ENCODE data around the gene SPAG17. TPM values are rescaled to one million over a fixed set of nuclear protein-coding genes. Genes with fewer than 3 reads are reported as not detected.

SPAG17 gene
- total and polyA plus RNA-seq, 9 donors: 0.08 to 39.5 (median 0.67) TPM

GRCh38 chr1:118123116-118123839, 61.8 kb downstream of the SPAG17 start:
- TF ChIP-seq POLR2A (IDR thresholded peaks at IDR 0.05) (no peak), EP300 (IDR thresholded peaks at IDR 0.05) (no peak)
- TF ChIP-seq, protein P1, sequence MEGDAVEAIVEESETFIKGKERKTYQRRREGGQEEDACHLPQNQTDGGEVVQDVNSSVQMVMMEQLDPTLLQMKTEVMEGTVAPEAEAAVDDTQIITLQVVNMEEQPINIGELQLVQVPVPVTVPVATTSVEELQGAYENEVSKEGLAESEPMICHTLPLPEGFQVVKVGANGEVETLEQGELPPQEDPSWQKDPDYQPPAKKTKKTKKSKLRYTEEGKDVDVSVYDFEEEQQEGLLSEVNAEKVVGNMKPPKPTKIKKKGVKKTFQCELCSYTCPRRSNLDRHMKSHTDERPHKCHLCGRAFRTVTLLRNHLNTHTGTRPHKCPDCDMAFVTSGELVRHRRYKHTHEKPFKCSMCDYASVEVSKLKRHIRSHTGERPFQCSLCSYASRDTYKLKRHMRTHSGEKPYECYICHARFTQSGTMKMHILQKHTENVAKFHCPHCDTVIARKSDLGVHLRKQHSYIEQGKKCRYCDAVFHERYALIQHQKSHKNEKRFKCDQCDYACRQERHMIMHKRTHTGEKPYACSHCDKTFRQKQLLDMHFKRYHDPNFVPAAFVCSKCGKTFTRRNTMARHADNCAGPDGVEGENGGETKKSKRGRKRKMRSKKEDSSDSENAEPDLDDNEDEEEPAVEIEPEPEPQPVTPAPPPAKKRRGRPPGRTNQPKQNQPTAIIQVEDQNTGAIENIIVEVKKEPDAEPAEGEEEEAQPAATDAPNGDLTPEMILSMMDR (IDR thresholded peaks at IDR 0.05): no peak
- no peaks in the 10 kb centered on the region for H3K36me3 ChIP-seq
- DNase-seq: no peak
- H3K4me3 ChIP-seq: no peak overlapping the region
- H3K4me1 ChIP-seq (ENCODE audit: insufficient read depth): peaks cover 2% of the 10 kb centered on the region
- H3K27ac ChIP-seq: no peak overlapping the region
- intact Hi-C loops (cut with DNase I): no loop called here
- H3K27me3 ChIP-seq: no peaks in the 10 kb centered on the region
- no peaks in the 10 kb centered on the region for H3K9me3 ChIP-seq
- WGBS, 3 donors: 64 to 73% (median 69%) methylated on average over 3 of the region's 3 CpGs

- Histone ChIP-seq H3K36me3 (no peaks in the 10 kb centered on the region), H3K27ac (no peak overlapping the region), H3K27me3 (no peaks in the 10 kb centered on the region), H3K9me3 (no peaks in the 10 kb centered on the region), H3K4me1 (ENCODE audit: insufficient read depth) (peaks cover 2% of the 10 kb centered on the region), H3K4me3 (no peak overlapping the region)
- TF ChIP-seq POLR2A (IDR thresholded peaks at IDR 0.05) (no peak), EP300 (IDR thresholded peaks at IDR 0.05) (no peak)
- TF ChIP-seq, protein P1 (IDR thresholded peaks at IDR 0.05): no peak
- DNase-seq: no peak
- WGBS, 3 donors: 60 to 67% (median 61%) methylated on average over 4 of the region's 4 CpGs
- intact Hi-C loops (cut with DNase I): no loop called here
These were observed 62.6 kb downstream of the SPAG17 start for GRCh38 chr1:118122234-118123004.

GRCh38 chr1:118118873-118119463, 66.1 kb downstream of the SPAG17 start:
- Histone ChIP-seq H3K27ac (no peak overlapping the region), H3K4me3 (no peak overlapping the region), H3K9me3 (no peaks in the 10 kb centered on the region), H3K4me1 (ENCODE audit: insufficient read depth) (peaks cover 2% of the 10 kb centered on the region), H3K36me3 (no peaks in the 10 kb centered on the region), H3K27me3 (peaks cover 2% of the 10 kb centered on the region)
- no peak for TF ChIP-seq POLR2A (IDR thresholded peaks at IDR 0.05)
- TF ChIP-seq, protein P1 (IDR thresholded peaks at IDR 0.05): no peak
- no peak for TF ChIP-seq EP300 (IDR thresholded peaks at IDR 0.05)
- WGBS, 3 donors: 80 to 88% (median 83%) methylated on average over 2 of the region's 2 CpGs
- intact Hi-C loops (cut with DNase I): no loop called here
- DNase-seq: no peak

GRCh38 chr1:118118469-118118868, 66.6 kb downstream of the SPAG17 start:
- peaks cover 2% of the 10 kb centered on the region for H3K4me1 ChIP-seq (ENCODE audit: insufficient read depth)
- no peaks in the 10 kb centered on the region for H3K9me3 ChIP-seq
- H3K27ac ChIP-seq: no peak overlapping the region
- H3K4me3 ChIP-seq: no peak overlapping the region
- 11 to 21% (median 11%) methylated on average over 5 of the region's 5 CpGs for WGBS, 3 donors
- intact Hi-C loops (cut with DNase I): no loop called here
- H3K27me3 ChIP-seq: peaks cover 2% of the 10 kb centered on the region
- no peaks in the 10 kb centered on the region for H3K36me3 ChIP-seq
- TF ChIP-seq, protein P1 (IDR thresholded peaks at IDR 0.05): no peak
- TF ChIP-seq EP300 (IDR thresholded peaks at IDR 0.05) (no peak), POLR2A (IDR thresholded peaks at IDR 0.05) (no peak)
- DNase-seq: no peak

All from ovary (tissue), 9 donors.